HUES48 (cell line): ENCODE data around the gene ZNF319.

Source experiments
- H3K27ac ChIP-seq: one replicate; pipeline ENCODE4 v1.7.0; 2013; ENCODE audit warnings: low read depth, low read length, inconsistent platforms
- H3K27me3 ChIP-seq: 2 replicates; pipeline ENCODE4 v1.6.1; 2013; ENCODE audit warnings: mild to moderate bottlenecking, low read length; ENCODE audit not compliant: control insufficient read depth, insufficient read depth
- H3K36me3 ChIP-seq: 2 replicates; pipeline ENCODE4 v1.6.1; 2013; ENCODE audit warnings: low read length; ENCODE audit not compliant: control insufficient read depth, insufficient read depth
- H3K4me1 ChIP-seq: 2 replicates; pipeline ENCODE4 v1.6.1; 2013; ENCODE audit warnings: mild to moderate bottlenecking, low read length; ENCODE audit not compliant: control insufficient read depth, insufficient read depth
- H3K4me3 ChIP-seq: 2 replicates; pipeline ENCODE4 v1.5.1; 2013; ENCODE audit warnings: mild to moderate bottlenecking, low read depth, low read length
- H3K9ac ChIP-seq: 2 replicates; pipeline ENCODE4 v1.6.1; 2013; ENCODE audit warnings: mild to moderate bottlenecking, low read depth, low read length, moderate library complexity
- H3K9me3 ChIP-seq: 2 replicates; pipeline ENCODE4 v1.6.1; 2013; ENCODE audit warnings: low read length; ENCODE audit not compliant: control insufficient read depth, insufficient read depth

Gene ZNF319

GRCh38 chr16:57948027-57948426 is 52.4 kb downstream of the ZNF319 start:
- Histone ChIP-seq H3K27me3 (no peaks in the 10 kb centered on the region), H3K9me3 (no peaks in the 10 kb centered on the region), H3K9ac (no peak overlapping the region), H3K4me1 (no peaks in the 10 kb centered on the region), H3K27ac (no peak overlapping the region), H3K36me3 (no peaks in the 10 kb centered on the region), H3K4me3 (no peak overlapping the region)

GRCh38 chr16:57947261-57947660 is 53.2 kb downstream of the ZNF319 start:
- no peak overlapping the region for H3K9ac ChIP-seq
- no peak overlapping the region for H3K27ac ChIP-seq
- H3K27me3 ChIP-seq = no peaks in the 10 kb centered on the region
- no peak overlapping the region for H3K4me3 ChIP-seq
- no peaks in the 10 kb centered on the region for H3K36me3 ChIP-seq
- H3K9me3 ChIP-seq = no peaks in the 10 kb centered on the region
- H3K4me1 ChIP-seq = no peaks in the 10 kb centered on the region

- H3K27me3 ChIP-seq = no peaks in the 10 kb centered on the region
- no peaks in the 10 kb centered on the region for H3K4me1 ChIP-seq
- H3K9me3 ChIP-seq = no peaks in the 10 kb centered on the region
- H3K9ac ChIP-seq = no peak overlapping the region
- no peak overlapping the region for H3K27ac ChIP-seq
- no peaks in the 10 kb centered on the region for H3K36me3 ChIP-seq
- no peak overlapping the region for H3K4me3 ChIP-seq
Observed at GRCh38 chr16:57946181-57946801, 54.2 kb downstream of the ZNF319 start.

- Histone ChIP-seq H3K9ac (no peak overlapping the region), H3K27me3 (no peaks in the 10 kb centered on the region), H3K4me3 (no peak overlapping the region), H3K9me3 (no peaks in the 10 kb centered on the region), H3K36me3 (no peaks in the 10 kb centered on the region), H3K27ac (no peak overlapping the region), H3K4me1 (no peaks in the 10 kb centered on the region)
Observed at GRCh38 chr16:57945740-57946138, 54.7 kb downstream of the ZNF319 start.

GRCh38 chr16:57944970-57945739 is 55.3 kb downstream of the ZNF319 start:
- Histone ChIP-seq H3K36me3 (no peaks in the 10 kb centered on the region), H3K9me3 (no peaks in the 10 kb centered on the region), H3K4me1 (no peaks in the 10 kb centered on the region), H3K9ac (no peak overlapping the region), H3K4me3 (no peak overlapping the region), H3K27ac (no peak overlapping the region), H3K27me3 (no peaks in the 10 kb centered on the region)
